ENCODE data around the gene PTGS2. TPM values are rescaled to one million over a fixed set of nuclear protein-coding genes. Genes with fewer than 3 reads are reported as not detected.
"Not testable (repeated sequence)": the region's sequence is repeated elsewhere in the genome, so short reads cannot be mapped to it uniquely, and the experiment has no call there.

The PTGS2 gene
- total RNA-seq, 4 donors from 2014 or later = 5.9 to 28.3 (median 8.3) TPM

DNA sequence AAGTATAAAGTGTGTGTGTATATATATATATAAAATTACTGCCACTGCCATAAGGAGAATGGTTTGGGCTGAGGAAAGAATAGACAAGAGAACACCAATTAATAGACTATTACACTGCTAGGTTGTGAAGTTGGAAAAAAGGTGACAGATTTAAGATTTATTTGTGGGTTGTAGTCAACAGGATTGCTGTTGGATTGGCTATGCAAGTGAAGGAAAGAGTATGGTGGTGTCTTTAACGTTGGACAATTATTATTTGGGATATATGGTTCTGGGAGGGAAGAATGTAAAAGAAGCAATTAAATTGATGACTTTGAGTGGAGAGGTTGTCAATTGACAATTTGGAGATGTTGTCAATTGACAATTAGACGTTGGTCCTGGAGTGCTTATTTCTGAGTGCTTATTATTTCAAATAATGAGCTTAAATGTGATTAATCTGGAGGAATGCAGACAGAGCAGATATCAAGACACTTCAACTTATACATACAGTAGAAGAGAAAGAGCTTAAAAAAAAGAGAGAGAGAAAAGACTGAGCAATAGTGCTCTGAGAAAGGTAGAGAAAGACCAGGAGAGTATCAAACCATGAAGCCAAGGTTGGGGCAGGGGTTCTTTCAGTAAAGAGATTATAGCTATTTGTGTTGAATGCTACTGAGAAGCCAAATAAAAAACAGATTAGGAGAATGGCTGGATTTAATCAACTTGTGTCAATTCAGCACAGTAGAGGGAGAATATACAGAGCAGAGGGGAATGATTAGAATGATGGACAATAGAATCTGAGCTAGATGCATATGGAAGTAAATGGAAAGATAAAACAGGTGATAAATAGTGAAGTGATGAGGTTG, 9.7 kb downstream of the PTGS2 start:
- no peaks in the 10 kb centered on the region for H3K9me3 ChIP-seq
- WGBS, 2 donors (ENCODE audit: low coverage in 1 of 2) = 36 to 59% methylated on average over 2 of the region's 2 CpGs
- DNase-seq = no peak
- in situ Hi-C loops (cut with MboI; ENCODE audit: low pct_ligation_motif_present in 1 of 4, low pct_unique_long_range_greater_than_20kb in 1 of 4, low sequenced_read_pairs in 3 of 4) (no loop called here), intact Hi-C loops (cut with DNase I; ENCODE audit: low total_unique reads) (no loop called here)
- no peaks in the 10 kb centered on the region for H3K27me3 ChIP-seq
- no peak overlapping the region for H3K27ac ChIP-seq
- no peak overlapping the region for H3K4me3 ChIP-seq
- TF ChIP-seq CTCF (IDR thresholded peaks at IDR 0.05) (no peak), EP300 (IDR thresholded peaks at IDR 0.05; ENCODE audit: low read depth) (no peak), POLR2AphosphoS5 (IDR thresholded peaks at IDR 0.05) (no peak), POLR2A (IDR thresholded peaks at IDR 0.05) (no peak)
- H3K4me1 ChIP-seq = no peaks in the 10 kb centered on the region
- no peaks in the 10 kb centered on the region for H3K36me3 ChIP-seq

DNA sequence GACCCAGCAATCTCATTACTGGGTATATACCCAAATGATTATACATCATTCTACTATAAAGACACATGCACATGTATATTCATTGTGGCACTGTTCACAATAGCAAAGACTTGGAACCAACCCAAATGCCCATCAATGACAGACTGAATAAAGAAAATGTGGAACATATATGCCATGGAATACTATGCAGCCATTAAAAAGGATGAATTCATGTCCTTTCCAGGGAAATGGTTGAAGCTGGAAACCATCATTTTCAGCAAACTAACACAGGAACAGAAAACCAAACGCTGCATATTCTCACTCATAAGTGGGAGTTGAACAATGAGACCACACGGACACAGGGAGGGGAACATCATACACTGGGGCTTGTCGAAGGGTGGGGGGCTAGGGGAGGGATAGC, 10.4 kb downstream of the PTGS2 start:
- 83 to 96% methylated on average over 2 to 3 of the region's 3 CpGs for whole genome bisulfite sequencing, 2 donors (ENCODE audit: low coverage in 1 of 2)
- H3K4me1 ChIP-seq; H3K4me3 ChIP-seq; H3K27ac ChIP-seq; DNase-seq; H3K27me3 ChIP-seq; H3K36me3 ChIP-seq; H3K9me3 ChIP-seq; intact Hi-C loops (cut with DNase I; ENCODE audit: low total_unique reads); in situ Hi-C loops (cut with MboI; ENCODE audit: low pct_ligation_motif_present in 1 of 4, low pct_unique_long_range_greater_than_20kb in 1 of 4, low sequenced_read_pairs in 3 of 4): not testable (repeated sequence)

DNA sequence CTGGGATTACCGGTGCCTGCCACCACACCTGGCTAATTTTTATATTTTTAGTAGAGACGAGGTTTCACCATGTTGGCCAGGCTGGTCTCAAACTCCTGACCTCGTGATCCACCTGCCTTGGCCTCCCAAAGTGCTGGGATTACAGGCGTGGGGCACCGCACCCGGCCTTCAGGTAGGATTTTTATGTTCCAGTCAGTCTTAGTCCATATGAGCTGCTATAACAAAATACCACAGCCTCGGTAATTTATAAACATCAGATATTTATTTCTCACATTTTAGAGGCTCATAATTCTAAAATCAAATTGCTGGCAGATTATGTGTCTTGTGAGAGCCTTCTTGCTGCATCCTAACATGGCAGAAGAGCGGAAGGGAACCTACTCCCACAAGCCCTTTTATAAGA, 16.0 kb downstream of the PTGS2 start:
- H3K27ac ChIP-seq; H3K9me3 ChIP-seq; DNase-seq; H3K27me3 ChIP-seq; H3K4me3 ChIP-seq; in situ Hi-C loops (cut with MboI; ENCODE audit: low pct_ligation_motif_present in 1 of 4, low pct_unique_long_range_greater_than_20kb in 1 of 4, low sequenced_read_pairs in 3 of 4); intact Hi-C loops (cut with DNase I; ENCODE audit: low total_unique reads); H3K4me1 ChIP-seq; H3K36me3 ChIP-seq: not testable (repeated sequence)
- WGBS, 2 donors (ENCODE audit: low coverage in 1 of 2) = 72 to 79% methylated on average over 6 to 8 of the region's 8 CpGs

DNA sequence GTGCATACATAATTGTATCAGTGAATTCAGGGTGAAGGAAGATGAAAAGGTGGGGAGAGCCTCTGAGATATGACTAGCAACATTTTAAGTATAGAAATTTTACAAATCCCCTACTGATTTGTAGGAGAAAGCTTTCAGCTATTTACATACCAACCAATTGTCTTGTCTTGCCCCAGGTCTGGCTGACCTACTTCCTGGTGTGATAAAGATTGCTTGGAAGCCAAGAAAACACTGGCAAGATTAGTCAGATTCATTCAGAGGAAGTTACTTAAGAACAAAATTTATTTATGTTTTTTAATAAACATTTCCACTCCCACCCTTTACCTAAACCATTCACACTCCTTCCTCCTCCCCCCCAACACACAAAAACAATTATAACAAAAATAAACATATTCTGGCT, 17.5 kb downstream of the PTGS2 start:
- H3K27me3 ChIP-seq = no peaks in the 10 kb centered on the region
- H3K36me3 ChIP-seq = no peaks in the 10 kb centered on the region
- H3K9me3 ChIP-seq = no peaks in the 10 kb centered on the region
- H3K4me1 ChIP-seq = no peaks in the 10 kb centered on the region
- in situ Hi-C loops (cut with MboI; ENCODE audit: low pct_ligation_motif_present in 1 of 4, low pct_unique_long_range_greater_than_20kb in 1 of 4, low sequenced_read_pairs in 3 of 4) (no loop called here), intact Hi-C loops (cut with DNase I; ENCODE audit: low total_unique reads) (no loop called here)
- no peak overlapping the region for H3K4me3 ChIP-seq
- no peak overlapping the region for H3K27ac ChIP-seq
- DNase-seq = no peak
- no peak for TF ChIP-seq POLR2A (IDR thresholded peaks at IDR 0.05)
- no peak for TF ChIP-seq CTCF (IDR thresholded peaks at IDR 0.05)
- TF ChIP-seq EP300 (IDR thresholded peaks at IDR 0.05; ENCODE audit: low read depth) = no peak
- TF ChIP-seq POLR2AphosphoS5 (IDR thresholded peaks at IDR 0.05) = no peak

GRCh38 chr1:186659890-186660341, 20.3 kb downstream of the PTGS2 start:
- Histone ChIP-seq H3K9me3 (no peaks in the 10 kb centered on the region), H3K27ac (no peak overlapping the region), H3K27me3 (no peaks in the 10 kb centered on the region), H3K4me3 (no peak overlapping the region), H3K36me3 (no peaks in the 10 kb centered on the region), H3K4me1 (no peaks in the 10 kb centered on the region)
- intact Hi-C loops (cut with DNase I; ENCODE audit: low total_unique reads) = no loop called here
- DNase-seq = no peak
- in situ Hi-C loops (cut with MboI; ENCODE audit: low pct_ligation_motif_present in 1 of 4, low pct_unique_long_range_greater_than_20kb in 1 of 4, low sequenced_read_pairs in 3 of 4) = no loop called here
- TF ChIP-seq EP300 (IDR thresholded peaks at IDR 0.05; ENCODE audit: low read depth) = no peak
- TF ChIP-seq POLR2A (IDR thresholded peaks at IDR 0.05) = no peak
- TF ChIP-seq CTCF (IDR thresholded peaks at IDR 0.05) = no peak
- TF ChIP-seq POLR2AphosphoS5 (IDR thresholded peaks at IDR 0.05) = no peak

Data from transverse colon (tissue), 4 donors.